Stimulated activated CD4-positive, alpha-beta T cell treated with anti-CD3 and anti-CD28 coated beads, Interleukin-12 subunit alpha, Interleukin-12 subunit beta, amount 100 ng/mL, for 4 hours (primary cell): ENCODE results near the gene PROSER2.
"Not testable (repeated sequence)": the region's sequence is repeated elsewhere in the genome, so short reads cannot be mapped to it uniquely, and the experiment has no call there.

Source experiments
- DNase-seq: peaks from one replicate; pipeline ENCODE4 v3.0.0-alpha.2; 2020

Gene PROSER2

GRCh38 chr10:11886851-11887250 is 63.7 kb downstream of the PROSER2 start:
- no peak for DNase-seq

DNA sequence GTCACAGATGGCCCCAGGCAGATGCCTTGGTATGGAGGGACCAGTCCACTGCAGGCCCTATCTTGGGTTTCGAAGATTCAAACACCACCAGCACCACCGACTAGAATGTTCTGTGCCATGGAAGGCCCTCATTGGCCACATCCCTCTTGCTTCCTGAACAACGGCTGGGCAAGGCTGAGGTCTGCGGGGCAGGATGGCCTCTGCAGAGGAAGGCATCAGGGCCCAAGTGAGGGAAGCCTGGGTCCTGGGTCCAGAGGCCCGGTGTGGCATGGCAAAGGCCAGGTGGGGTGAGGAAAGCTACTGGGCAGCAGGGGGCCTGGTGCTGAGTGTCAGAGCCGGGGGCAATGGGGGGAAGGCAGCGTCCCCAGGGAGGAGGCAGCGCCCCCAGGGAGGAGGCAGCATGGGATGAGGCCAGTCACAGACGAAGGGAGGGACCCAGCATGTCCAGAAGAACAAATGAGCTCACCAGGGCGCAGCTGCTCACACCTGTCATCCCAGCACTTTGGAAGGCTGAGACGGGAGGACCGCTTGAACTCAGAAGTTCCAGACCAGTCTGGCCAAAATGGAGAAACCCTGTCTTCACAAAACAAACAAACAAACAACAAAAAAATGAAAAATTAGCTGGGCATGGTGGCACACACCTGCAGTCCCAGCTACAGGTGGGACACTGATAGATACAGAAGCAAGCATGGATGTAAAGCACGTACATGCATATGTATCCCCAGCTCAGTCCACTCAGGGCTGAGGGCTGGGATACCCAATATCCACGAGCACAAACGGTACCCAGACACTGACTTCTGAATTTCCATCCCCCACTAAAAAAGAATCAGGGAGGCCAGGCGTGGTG is 64.4 kb downstream of the PROSER2 start:
- no peak for DNase-seq

DNA sequence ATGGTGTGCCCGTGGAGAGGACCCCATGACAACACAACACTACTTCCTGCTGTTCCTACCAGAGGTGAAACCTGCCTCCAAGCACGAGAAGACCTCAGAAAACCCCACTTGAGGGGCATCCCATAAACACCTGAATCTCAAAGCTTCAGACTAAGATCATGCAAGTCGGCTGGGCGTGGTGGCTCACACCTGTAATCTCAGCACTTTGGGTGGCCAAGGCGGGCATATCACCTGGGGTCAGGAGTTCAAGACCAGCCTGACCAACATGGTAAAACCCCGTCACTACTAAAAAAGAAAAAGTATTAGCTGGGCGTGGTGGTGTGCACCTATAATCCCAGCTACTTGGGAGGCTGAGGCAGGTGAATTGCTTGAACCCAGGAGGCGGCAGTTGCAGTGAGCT is 66.1 kb downstream of the PROSER2 start:
- DNase-seq, result not testable (repeated sequence)

- no peak for DNase-seq
These were observed 68.8 kb downstream of the PROSER2 start for GRCh38 chr10:11891776-11892486.

- DNase-seq, result no peak
These were observed 70.7 kb downstream of the PROSER2 start for GRCh38 chr10:11893749-11894278.

DNA sequence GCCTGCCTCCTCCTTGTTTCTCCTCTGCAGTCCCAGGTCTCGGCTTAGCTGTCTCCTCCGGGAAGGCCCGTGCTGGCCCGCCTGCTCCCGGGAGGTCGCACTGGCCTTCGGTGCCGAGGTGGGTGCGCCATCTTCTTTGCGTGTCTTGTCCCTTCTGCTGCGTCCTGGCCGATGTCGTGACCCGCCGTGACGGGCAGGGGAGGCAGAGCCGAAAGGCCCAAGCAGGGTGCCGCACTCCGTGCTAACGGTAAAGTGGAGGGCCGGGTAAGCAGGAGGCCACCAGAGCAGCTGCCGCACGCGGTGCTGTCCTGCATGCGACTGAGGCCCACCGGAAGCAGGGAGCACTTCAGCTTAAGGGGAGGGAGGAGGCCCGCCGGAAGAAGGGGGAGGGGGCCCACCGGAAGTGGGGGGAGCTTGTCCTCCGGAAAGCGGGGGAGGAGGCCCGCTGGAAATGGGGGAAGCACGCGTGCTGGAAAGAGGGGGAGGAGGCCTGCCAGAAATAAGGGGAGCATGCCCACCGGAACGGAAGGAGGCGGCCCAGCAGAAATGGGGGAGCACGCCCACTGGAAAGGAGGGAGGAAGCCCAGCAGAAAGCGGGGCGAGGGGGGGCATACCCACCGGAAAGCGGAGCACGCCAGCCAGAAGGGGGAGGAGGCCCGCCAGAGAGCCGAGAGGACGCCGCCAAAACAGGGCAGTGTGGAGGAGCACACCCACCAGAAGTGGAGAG is 71.4 kb downstream of the PROSER2 start:
- DNase-seq, result no peak

- DNase-seq, result no peak
These were observed 71.9 kb downstream of the PROSER2 start for GRCh38 chr10:11895108-11895466.

GRCh38 chr10:11895598-11895997 is 72.4 kb downstream of the PROSER2 start:
- no peak for DNase-seq

DNA sequence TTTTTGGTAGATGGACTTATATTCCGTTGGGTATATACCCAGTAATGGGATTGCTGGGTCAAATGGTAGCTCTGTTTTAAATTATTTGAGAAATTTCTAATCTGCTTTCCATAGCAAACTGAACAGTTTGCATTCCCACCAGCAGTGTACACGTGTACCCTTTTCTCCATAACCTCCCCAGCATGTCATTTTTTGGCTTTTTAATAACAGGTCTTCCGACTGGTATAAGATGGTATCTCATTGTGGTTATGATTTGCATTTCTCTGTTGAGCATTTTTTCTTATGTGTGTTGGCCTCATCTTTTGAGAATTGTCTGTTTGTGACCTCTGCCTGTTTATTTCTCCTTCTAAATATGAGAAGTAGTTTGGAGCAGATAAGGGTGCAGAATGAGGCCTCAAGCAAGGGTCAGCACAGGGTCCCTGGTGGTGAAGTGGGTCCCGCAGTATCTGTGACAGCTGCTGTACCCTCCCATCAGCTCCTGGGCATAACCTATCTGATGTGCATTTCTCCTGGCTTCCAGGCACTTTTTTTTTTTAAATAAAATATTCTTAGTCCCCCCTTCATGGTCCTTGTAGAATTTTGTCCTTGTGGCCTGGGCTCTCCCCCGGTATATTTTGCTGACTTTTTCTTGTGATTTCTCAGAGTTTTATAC is 73.5 kb downstream of the PROSER2 start:
- no peak for DNase-seq

- DNase-seq, result no peak
These were observed 74.8 kb downstream of the PROSER2 start for GRCh38 chr10:11898033-11898371.

DNA sequence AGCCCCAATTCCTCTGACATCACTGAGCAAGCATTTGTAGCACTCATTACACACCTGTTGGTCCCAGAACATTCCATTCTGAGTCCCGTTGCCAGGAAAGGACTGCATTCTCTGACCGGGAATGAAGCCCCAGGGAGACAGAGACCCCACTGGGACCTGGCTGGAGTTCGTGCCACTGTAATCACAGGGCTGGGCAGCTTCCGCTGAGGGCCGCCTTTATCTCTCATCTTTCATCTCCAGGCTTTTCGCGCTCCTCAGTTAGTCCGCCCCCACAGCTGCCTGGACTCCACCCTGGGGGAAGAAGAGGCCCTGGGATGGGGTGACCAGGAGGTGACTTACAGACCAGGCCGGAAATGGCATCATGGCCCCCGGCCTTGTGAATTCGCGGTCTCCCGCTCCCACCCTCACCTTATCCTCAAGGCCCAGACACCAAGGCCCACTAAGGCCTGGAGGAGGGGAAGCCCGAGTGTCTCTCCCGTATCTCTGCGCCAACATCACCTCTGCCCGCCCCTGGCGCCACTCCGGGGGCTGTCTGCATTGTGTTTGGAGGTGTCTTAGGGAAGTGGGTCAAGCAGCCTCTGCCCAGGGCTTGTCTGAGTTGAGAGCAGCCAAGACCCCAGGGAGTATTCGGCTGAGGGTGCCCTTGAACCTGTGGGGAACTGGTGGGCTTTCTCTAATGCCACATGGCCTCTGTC is 75.4 kb downstream of the PROSER2 start:
- DNase-seq, result no peak

GRCh38 chr10:11899067-11899876 is 76.1 kb downstream of the PROSER2 start:
- DNase-seq, result no peak

- no peak for DNase-seq
These were observed 77.8 kb downstream of the PROSER2 start for GRCh38 chr10:11901036-11901301.

DNA sequence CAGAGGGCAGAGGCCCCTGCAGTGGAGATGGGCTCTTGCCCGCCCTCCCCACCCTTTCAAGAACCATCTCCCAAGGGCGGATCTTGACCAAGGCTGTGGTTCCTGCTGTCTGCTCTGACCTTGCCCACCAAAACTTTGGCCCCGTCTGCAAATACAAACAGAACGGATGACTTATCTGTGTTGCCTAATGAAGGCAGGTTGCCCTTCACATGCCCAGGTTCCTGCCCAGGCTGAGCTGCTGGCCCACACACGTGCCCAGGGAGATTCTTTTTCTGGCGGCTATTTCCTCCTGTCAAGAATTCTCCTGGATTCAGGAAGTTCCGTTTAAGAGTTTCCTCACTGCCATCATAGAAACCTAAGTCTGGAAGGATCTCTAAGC is 78.3 kb downstream of the PROSER2 start:
- DNase-seq, result no peak

- no peak for DNase-seq
These were observed 78.8 kb downstream of the PROSER2 start for GRCh38 chr10:11901833-11902475.

DNA sequence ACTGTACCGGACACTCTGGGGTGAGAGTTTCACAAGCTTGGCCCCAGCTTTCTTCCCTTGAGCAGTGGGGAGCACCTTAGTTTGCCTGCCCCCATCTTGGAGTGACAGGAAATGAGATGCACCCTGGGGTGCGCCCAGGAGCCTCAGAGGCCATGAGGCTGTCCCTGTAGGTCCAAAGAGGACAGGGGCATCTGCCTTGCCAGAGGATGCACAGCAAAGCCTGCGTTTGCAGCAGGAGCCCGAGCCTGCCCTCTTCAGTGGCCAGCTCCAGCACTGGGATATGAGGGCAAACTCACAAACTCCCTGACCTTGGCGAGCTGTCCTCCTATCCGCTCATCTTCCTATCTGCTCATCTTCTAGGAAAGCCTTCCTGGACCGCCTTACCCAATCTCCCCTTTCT is 79.5 kb downstream of the PROSER2 start:
- no peak for DNase-seq

- DNase-seq, result no peak
These were observed 83.6 kb downstream of the PROSER2 start for GRCh38 chr10:11906714-11907113.

- no peak for DNase-seq
These were observed 84.8 kb downstream of the PROSER2 start for GRCh38 chr10:11907914-11908313.

DNA sequence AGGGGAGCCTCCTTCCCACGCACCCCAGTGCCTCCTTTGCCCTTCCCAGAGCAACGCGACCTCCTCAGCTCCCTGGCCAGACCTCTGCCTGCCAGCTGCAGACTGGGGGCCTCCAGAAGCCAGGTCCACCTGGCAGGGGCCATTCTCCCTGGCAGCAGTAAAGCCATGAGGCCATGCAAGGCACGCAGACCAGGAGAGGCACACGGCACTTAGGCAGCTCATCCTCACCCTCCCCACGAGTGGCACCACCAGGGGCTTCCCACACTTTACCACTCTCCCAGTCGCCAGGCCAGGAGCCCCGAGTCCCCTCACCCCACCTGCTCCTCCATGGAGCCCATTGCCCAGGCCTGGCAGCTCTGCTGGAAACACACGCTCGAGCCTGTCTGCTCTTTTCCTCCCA is 85.4 kb downstream of the PROSER2 start:
- no peak for DNase-seq

DNA sequence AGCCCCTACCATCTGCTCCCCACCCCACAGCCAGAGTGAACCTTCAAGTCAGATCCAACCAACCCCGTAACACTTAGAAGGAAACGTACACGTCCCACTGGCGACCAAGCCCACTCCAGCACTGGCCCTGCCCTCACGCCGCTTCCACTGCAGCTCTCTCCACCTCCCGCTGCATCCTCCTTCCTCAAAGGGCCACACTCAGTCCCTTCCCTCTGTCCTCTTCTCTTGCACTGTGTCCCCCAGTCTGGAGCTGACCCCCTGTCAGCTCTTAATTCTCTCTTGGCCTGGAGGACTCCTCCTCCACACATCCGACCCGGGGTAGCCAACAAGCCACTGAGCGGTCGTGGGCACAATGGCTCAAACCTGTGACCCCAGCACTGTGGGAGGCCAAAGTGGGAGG is 85.8 kb downstream of the PROSER2 start:
- no peak for DNase-seq

GRCh38 chr10:11909618-11910017 is 86.5 kb downstream of the PROSER2 start:
- no peak for DNase-seq
